ENCODE results near the gene HELT.

GRCh38 chr4:185039508-185040273 lies 21.4 kb downstream of the HELT start:
- TF ChIP-seq, protein P1, sequence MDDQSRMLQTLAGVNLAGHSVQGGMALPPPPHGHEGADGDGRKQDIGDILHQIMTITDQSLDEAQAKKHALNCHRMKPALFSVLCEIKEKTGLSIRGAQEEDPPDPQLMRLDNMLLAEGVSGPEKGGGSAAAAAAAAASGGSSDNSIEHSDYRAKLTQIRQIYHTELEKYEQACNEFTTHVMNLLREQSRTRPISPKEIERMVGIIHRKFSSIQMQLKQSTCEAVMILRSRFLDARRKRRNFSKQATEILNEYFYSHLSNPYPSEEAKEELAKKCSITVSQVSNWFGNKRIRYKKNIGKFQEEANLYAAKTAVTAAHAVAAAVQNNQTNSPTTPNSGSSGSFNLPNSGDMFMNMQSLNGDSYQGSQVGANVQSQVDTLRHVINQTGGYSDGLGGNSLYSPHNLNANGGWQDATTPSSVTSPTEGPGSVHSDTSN (CRISPR knock-in tag; IDR thresholded peaks at IDR 0.05) = no peak
- TF ChIP-seq, protein P2, sequence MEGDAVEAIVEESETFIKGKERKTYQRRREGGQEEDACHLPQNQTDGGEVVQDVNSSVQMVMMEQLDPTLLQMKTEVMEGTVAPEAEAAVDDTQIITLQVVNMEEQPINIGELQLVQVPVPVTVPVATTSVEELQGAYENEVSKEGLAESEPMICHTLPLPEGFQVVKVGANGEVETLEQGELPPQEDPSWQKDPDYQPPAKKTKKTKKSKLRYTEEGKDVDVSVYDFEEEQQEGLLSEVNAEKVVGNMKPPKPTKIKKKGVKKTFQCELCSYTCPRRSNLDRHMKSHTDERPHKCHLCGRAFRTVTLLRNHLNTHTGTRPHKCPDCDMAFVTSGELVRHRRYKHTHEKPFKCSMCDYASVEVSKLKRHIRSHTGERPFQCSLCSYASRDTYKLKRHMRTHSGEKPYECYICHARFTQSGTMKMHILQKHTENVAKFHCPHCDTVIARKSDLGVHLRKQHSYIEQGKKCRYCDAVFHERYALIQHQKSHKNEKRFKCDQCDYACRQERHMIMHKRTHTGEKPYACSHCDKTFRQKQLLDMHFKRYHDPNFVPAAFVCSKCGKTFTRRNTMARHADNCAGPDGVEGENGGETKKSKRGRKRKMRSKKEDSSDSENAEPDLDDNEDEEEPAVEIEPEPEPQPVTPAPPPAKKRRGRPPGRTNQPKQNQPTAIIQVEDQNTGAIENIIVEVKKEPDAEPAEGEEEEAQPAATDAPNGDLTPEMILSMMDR (tag by site-specific recombination; IDR thresholded peaks at IDR 0.05) = no peak
- TF ChIP-seq ZNF324 (tag by site-specific recombination; IDR thresholded peaks at IDR 0.05) (no peak), ZNF658 (tag by site-specific recombination; IDR thresholded peaks at IDR 0.05) (no peak), TRIM28 (IDR thresholded peaks at IDR 0.05; ENCODE audit: borderline replicate concordance, low read length) (0 out of 2 replicates have a peak, but pooled peaks have one; percentile 11), ZNF624 (tag by site-specific recombination; IDR thresholded peaks at IDR 0.05) (no peak), ZNF561 (tag by site-specific recombination; IDR thresholded peaks at IDR 0.05; ENCODE audit: borderline replicate concordance) (no peak), ZNF169 (tag by site-specific recombination; IDR thresholded peaks at IDR 0.05) (no peak), ZBTB21 (tag by site-specific recombination; IDR thresholded peaks at IDR 0.05) (no peak), ZNF707 (tag by site-specific recombination; IDR thresholded peaks at IDR 0.05) (no peak), ZBTB20 (tag by site-specific recombination; IDR thresholded peaks at IDR 0.05) (no peak)
- TF ChIP-seq, protein P3, sequence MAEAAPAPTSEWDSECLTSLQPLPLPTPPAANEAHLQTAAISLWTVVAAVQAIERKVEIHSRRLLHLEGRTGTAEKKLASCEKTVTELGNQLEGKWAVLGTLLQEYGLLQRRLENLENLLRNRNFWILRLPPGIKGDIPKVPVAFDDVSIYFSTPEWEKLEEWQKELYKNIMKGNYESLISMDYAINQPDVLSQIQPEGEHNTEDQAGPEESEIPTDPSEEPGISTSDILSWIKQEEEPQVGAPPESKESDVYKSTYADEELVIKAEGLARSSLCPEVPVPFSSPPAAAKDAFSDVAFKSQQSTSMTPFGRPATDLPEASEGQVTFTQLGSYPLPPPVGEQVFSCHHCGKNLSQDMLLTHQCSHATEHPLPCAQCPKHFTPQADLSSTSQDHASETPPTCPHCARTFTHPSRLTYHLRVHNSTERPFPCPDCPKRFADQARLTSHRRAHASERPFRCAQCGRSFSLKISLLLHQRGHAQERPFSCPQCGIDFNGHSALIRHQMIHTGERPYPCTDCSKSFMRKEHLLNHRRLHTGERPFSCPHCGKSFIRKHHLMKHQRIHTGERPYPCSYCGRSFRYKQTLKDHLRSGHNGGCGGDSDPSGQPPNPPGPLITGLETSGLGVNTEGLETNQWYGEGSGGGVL (tag by site-specific recombination; IDR thresholded peaks at IDR 0.05) = no peak
- TF ChIP-seq, protein P4, sequence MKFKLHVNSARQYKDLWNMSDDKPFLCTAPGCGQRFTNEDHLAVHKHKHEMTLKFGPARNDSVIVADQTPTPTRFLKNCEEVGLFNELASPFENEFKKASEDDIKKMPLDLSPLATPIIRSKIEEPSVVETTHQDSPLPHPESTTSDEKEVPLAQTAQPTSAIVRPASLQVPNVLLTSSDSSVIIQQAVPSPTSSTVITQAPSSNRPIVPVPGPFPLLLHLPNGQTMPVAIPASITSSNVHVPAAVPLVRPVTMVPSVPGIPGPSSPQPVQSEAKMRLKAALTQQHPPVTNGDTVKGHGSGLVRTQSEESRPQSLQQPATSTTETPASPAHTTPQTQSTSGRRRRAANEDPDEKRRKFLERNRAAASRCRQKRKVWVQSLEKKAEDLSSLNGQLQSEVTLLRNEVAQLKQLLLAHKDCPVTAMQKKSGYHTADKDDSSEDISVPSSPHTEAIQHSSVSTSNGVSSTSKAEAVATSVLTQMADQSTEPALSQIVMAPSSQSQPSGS (tag by site-specific recombination; IDR thresholded peaks at IDR 0.05; ENCODE audit: low read depth) = no peak

Measured in HEK293 (cell line).